Endodermal cell (in vitro differentiated cells): ENCODE results near the gene TXNDC2. TPM values are rescaled to one million over a fixed set of nuclear protein-coding genes. Genes with fewer than 3 reads are reported as not detected.

Source experiments
- DNase-seq: peaks from one replicate; pipeline ENCODE4 v3.0.0-alpha.2; 2017
- H3K27ac ChIP-seq: 2 replicates; pipeline ENCODE4 v1.5.1; 2013; ENCODE audit warnings: mild to moderate bottlenecking, low read depth, low read length, moderate library complexity
- H3K27me3 ChIP-seq: 2 replicates; pipeline ENCODE4 v1.6.1; 2013; ENCODE audit warnings: mild to moderate bottlenecking, low read length, moderate library complexity; ENCODE audit not compliant: insufficient read depth, control insufficient read depth, poor library complexity, severe bottlenecking
- H3K36me3 ChIP-seq: 2 replicates; pipeline ENCODE4 v1.7.0; 2013; ENCODE audit warnings: mild to moderate bottlenecking, low read length, moderate library complexity; ENCODE audit not compliant: control insufficient read depth, insufficient read depth
- H3K4me1 ChIP-seq: one replicate; pipeline ENCODE4 v1.7.0; 2013; ENCODE audit warnings: low read length; ENCODE audit not compliant: control insufficient read depth, insufficient read depth
- H3K4me3 ChIP-seq: 2 replicates; pipeline ENCODE4 v1.5.1; 2013; ENCODE audit warnings: mild to moderate bottlenecking, low read length, moderate library complexity
- H3K9ac ChIP-seq: 2 replicates; pipeline ENCODE4 v1.6.1; 2013; ENCODE audit warnings: mild to moderate bottlenecking, low read length, moderate library complexity; ENCODE audit not compliant: poor library complexity, severe bottlenecking; ENCODE audit errors: extremely low read depth
- H3K9me3 ChIP-seq: 2 replicates; pipeline ENCODE4 v1.6.1; 2013; ENCODE audit warnings: mild to moderate bottlenecking, low read length, moderate library complexity; ENCODE audit not compliant: control insufficient read depth
- H3K27ac Mint-ChIP-seq: 2 replicates; pipeline ENCODE4 v1.8.0; 2020; ENCODE audit warnings: mixed read lengths
- H3K27me3 Mint-ChIP-seq: 2 replicates; pipeline ENCODE4 v1.8.0; 2021; ENCODE audit warnings: mild to moderate bottlenecking, mixed read lengths; ENCODE audit not compliant: insufficient read depth
- H3K36me3 Mint-ChIP-seq: 2 replicates; pipeline ENCODE4 v1.8.0; 2020; ENCODE audit warnings: low read depth, mixed read lengths
- H3K4me1 Mint-ChIP-seq: 2 replicates; pipeline ENCODE4 v1.8.0; 2020; ENCODE audit warnings: mixed read lengths
- H3K4me3 Mint-ChIP-seq: 2 replicates; pipeline ENCODE4 v1.8.0; 2020; ENCODE audit warnings: mild to moderate bottlenecking, moderate library complexity, mixed read lengths
- H3K9me3 Mint-ChIP-seq: 2 replicates; pipeline ENCODE4 v1.8.0; 2020; ENCODE audit warnings: mild to moderate bottlenecking, mixed read lengths
- WGBS, 2 experiments: methylation state at CpG; one replicate each; pipeline versions ENCODE4 v1.1.5 to v1.1.7; 2013; ENCODE audit warnings: missing lambda C conversion rate in 2 of 2, mixed read lengths in 1 of 2; ENCODE audit not compliant: insufficient coverage in 1 of 2, insufficient read length in 1 of 2; 5-methylcytosine and 5-hydroxymethylcytosine counted together
- total RNA-seq, 2 donors: library from RNA; stranded (reverse); fragmentation: NEBNext Ultra II Directional in 1 of 2; extraction: Animal tissue kit (Norgen Biotek cat#: 25700) in 1 of 2; gene quantifications; 2 replicates in 1 of 2; 3 replicates in 1 of 2; pipeline ENCODE4 v1.2.1, GENCODE V29; 2021
- TF ChIP-seq, protein P1 (sequence below): fragments of 200-600 bp; sonication (generic); conservative IDR thresholded peaks from 2 replicates; pipeline ENCODE4 v1.5.0; 2021; ENCODE audit warnings: antibody characterized with exemption, mild to moderate bottlenecking

TXNDC2 gene
- total RNA-seq, 2 donors from 2014 or later, result not detected

- no peak overlapping the region for H3K4me3 ChIP-seq
- no peak for DNase-seq
- no peaks in the 10 kb centered on the region for H3K36me3 ChIP-seq
- no peaks in the 10 kb centered on the region for H3K27me3 ChIP-seq
- peaks cover 28% of the 10 kb centered on the region for H3K9me3 ChIP-seq
- H3K36me3 Mint-ChIP-seq, result no peaks in the 10 kb centered on the region
- no peaks in the 10 kb centered on the region for H3K27me3 Mint-ChIP-seq
- H3K27ac ChIP-seq, result no peak overlapping the region
- H3K27ac Mint-ChIP-seq, result no peak overlapping the region
- peaks cover 29% of the 10 kb centered on the region for H3K9me3 Mint-ChIP-seq
- H3K4me1 Mint-ChIP-seq, result no peaks in the 10 kb centered on the region
- TF ChIP-seq, protein P1, sequence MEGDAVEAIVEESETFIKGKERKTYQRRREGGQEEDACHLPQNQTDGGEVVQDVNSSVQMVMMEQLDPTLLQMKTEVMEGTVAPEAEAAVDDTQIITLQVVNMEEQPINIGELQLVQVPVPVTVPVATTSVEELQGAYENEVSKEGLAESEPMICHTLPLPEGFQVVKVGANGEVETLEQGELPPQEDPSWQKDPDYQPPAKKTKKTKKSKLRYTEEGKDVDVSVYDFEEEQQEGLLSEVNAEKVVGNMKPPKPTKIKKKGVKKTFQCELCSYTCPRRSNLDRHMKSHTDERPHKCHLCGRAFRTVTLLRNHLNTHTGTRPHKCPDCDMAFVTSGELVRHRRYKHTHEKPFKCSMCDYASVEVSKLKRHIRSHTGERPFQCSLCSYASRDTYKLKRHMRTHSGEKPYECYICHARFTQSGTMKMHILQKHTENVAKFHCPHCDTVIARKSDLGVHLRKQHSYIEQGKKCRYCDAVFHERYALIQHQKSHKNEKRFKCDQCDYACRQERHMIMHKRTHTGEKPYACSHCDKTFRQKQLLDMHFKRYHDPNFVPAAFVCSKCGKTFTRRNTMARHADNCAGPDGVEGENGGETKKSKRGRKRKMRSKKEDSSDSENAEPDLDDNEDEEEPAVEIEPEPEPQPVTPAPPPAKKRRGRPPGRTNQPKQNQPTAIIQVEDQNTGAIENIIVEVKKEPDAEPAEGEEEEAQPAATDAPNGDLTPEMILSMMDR, result no peak
- no peak overlapping the region for H3K4me3 Mint-ChIP-seq
- no peaks in the 10 kb centered on the region for H3K4me1 ChIP-seq
- no peak overlapping the region for H3K9ac ChIP-seq
- WGBS, 2 experiments, result 69 to 76% methylated on average over 2 to 3 of the region's 3 CpGs
Measured at GRCh38 chr18:9862686-9863085, 23.1 kb upstream of the TXNDC2 start.

GRCh38 chr18:9863282-9863681 is 22.5 kb upstream of the TXNDC2 start:
- no peak for DNase-seq
- no peak overlapping the region for H3K27ac Mint-ChIP-seq
- Histone ChIP-seq H3K4me3 (no peak overlapping the region), H3K27ac (no peak overlapping the region), H3K27me3 (no peaks in the 10 kb centered on the region), H3K9me3 (peaks cover 28% of the 10 kb centered on the region), H3K36me3 (no peaks in the 10 kb centered on the region), H3K4me1 (no peaks in the 10 kb centered on the region), H3K9ac (no peak overlapping the region)
- no peaks in the 10 kb centered on the region for H3K36me3 Mint-ChIP-seq
- TF ChIP-seq, protein P1, result no peak
- WGBS, 2 experiments, result 67% methylated on average over 2 of the region's 2 CpGs; no CpG with 5 or more reads in 1 of the 2 experiments
- no peaks in the 10 kb centered on the region for H3K27me3 Mint-ChIP-seq
- no peaks in the 10 kb centered on the region for H3K4me1 Mint-ChIP-seq
- H3K9me3 Mint-ChIP-seq, result peaks cover 31% of the 10 kb centered on the region
- H3K4me3 Mint-ChIP-seq, result no peak overlapping the region

GRCh38 chr18:9865764-9866490 is 19.8 kb upstream of the TXNDC2 start:
- no peak overlapping the region for H3K9ac ChIP-seq
- TF ChIP-seq, protein P1, result no peak
- H3K9me3 ChIP-seq, result peaks cover 28% of the 10 kb centered on the region
- H3K4me3 ChIP-seq, result no peak overlapping the region
- no peaks in the 10 kb centered on the region for H3K36me3 ChIP-seq
- Mint-ChIP-seq H3K4me1 (peaks cover 25% of the 10 kb centered on the region), H3K36me3 (no peaks in the 10 kb centered on the region), H3K27me3 (no peaks in the 10 kb centered on the region), H3K27ac (no peak overlapping the region), H3K9me3 (peaks cover 31% of the 10 kb centered on the region), H3K4me3 (no peak overlapping the region)
- no peaks in the 10 kb centered on the region for H3K27me3 ChIP-seq
- DNase-seq, result no peak
- no peak overlapping the region for H3K27ac ChIP-seq
- WGBS, 2 experiments, result 89 to 99% methylated on average over 4 to 7 of the region's 7 CpGs
- peaks cover 11% of the 10 kb centered on the region for H3K4me1 ChIP-seq
